Stimulated activated CD8-positive, alpha-beta memory T cell treated with anti-CD3 and anti-CD28 coated beads, Interleukin-12 subunit alpha, Interleukin-12 subunit beta, amount 100 ng/mL, for 24 hours (primary cell): ENCODE results near the gene DGKD.

Source experiments
- DNase-seq: peaks from one replicate; pipeline ENCODE4 v3.0.0-alpha.2; 2020; ENCODE audit errors: extremely low read depth

Gene DGKD

DNA sequence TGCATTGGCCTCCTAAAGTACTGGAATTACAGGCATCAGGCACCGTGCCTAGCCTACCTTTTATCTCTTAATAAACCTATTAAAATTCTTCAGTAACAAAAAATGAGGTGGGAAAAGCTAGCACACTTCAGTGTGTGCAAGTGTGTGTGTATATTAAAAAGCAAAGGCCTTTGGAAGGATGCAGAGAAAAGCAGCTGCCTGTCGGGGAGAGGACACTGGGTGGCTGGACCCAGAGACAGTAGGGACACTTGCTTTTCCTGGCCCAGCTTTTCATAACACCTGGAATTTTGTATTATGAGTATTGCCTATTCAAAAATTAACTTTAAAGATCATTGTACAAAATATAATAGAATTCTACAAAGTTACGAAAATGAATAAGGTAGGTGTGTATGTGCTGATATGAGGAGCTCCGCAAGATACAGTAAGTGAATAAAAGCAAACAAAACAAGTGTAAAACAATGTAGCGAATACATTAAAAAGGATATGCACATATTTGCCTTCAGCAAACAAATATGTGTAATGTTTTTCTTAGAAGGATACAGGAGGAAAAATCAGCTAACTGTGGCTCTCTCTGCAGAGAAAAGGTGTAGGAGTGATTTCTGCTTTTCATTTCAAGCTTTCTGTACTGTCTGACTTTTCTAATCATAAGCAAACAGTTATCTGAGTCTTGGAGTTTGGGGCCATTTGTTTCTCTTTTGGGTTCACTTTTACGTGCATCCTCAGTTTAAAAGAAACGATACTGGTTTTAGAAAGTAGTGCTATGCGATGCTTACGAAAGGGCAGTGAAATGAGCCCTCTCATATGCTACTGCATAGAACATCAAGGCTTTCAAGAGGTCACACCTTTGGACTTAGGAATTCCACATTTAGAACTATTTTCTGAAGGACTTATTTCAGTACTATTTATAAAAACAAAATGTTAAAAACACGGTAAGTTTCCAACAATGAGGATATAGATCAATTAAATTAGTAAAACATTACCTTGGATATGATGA is 141.5 kb downstream of the DGKD start:
- DNase-seq: no peak

DNA sequence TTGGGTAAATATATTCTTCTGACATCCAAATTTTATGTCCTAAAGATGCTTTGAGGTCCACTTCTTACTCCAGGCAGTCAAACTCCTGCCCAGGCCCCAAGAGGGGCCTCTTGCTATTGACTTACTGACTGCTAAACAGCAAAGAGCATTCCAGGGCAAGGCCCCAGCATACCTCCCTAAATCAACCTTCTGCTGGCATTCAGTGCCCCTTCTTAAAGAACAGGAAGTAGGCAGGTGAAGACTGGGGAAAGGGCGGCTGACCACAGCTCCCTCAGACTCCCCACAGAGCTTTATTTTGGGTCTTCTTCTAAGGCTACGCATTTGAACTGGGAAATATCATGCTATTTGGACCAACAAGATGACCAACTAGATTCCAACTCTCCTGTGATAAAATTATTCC is 143.4 kb downstream of the DGKD start:
- no peak for DNase-seq

DNA sequence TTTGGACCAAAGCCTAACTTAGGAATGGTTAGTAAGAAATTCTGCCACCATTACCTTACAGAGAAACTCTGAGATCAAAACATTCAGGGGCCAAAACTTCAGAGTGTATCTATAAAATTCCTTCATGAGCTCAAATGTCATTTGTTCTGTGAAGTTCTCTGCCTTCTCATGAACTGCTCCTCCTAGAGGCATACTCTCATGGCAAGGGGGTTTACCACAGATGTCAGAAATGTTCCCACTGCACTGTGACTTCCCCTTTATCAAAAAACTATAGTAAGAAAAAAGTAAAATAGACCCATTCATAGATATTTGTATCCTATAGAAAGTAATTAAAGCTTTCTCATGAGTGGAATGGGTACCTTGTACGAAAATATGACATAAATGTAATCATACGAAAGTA is 143.8 kb downstream of the DGKD start:
- no peak for DNase-seq

DNA sequence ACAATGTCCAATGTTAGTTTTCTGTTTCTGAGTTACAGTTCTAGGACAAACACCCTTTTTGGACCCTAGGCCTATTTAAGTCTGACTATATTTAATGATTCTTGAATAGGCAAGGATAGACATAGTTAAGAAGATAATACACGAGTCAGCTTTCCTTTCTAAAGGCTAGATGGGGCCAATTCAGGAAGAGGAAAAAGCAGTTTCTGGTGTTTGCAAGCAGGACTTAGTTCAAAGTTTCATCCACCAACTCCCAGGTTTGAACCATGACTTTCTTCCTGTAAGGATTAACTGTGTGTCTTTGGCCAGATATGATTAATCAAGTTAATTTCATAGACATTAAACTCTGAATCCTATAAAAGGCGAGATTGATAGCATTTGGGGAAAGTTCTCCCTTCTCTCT is 145.6 kb downstream of the DGKD start:
- DNase-seq: no peak

DNA sequence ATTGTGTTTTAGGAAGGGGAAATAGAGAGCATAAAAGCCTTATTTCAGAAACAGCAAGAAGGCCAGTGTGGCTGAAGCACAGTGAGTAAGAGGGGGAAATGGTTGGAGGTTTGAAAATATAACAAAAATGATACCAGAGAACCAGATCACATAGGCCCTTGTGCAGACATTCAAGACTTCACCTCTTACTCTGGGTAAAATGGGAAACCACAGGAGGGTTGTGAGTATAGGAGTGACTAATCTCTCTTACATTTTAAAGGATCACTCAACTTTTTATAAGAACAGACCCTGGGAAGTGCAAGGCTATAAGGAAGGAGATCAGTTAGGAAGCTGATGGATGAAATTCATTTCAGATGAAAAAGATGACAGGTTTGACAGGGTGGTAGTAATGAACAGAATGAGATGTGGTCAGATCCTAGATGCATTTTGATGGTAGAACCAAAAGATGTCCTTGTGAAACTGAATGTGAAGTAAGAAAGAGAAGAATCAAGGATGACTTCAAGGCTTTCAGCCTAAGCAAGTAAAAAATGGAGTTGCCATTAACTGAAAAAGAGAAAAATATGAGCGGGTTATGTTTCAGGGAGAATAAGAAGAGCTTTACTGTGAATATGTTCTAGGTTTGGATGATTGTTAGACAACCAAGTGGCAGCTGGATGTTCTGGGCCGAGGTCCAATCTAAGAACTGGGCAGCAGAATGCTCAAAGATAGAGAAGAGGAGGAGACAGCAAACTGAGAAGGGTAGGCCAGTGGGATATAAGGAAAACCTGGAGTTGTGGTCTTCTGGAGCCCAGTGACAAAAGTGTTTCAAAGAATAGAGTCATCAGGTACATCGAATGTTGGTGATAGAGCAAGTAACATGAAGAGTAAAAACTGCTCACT is 147.1 kb downstream of the DGKD start:
- no peak for DNase-seq

DNA sequence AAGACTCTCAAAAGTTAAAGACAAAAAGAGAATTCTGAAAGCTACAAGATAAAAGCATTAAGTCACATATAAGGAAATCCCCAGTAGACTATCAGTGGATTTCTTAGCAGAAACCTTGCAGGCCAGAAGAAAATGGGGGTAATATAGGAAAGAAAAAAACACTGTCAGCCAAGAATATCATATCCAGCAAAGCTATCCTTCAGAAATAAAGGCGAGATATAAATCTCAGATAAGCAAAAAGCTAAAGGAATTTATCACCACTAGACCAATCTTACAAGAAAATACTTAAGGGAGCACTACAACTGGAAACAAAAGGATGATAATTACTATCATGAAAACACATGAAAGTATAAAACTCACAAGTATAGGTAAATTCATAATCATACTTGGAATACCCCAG is 149.2 kb downstream of the DGKD start:
- DNase-seq: no peak

DNA sequence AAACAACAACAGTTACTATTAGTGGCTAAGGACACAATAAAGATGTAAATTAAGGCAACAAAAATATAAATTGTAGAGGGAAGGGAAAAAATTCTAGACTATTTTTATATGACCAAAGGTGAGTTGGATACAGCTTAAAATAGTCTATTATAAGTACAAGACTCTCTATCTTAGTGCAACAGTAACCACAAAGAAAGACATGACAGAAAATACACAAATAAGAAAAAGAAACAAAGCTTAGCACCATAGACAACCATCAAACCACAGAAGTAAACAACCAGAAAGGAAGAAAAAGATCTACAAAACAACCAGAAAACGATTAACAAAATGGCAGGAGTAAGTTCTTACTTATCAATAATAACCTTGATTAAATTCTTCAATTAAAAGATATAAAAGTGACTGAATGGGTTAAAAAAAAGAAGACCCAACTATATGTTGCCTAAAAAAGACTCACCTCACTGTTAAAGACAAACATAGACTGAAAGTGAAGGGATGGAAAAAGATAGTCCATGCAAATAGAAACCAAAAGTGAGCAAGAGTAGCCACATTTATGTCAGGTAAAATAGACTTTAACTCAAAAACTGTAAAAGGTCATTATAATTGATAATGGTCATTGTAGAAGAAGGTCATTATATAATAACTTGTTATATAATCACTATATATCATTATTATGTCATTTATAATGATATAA is 149.8 kb downstream of the DGKD start:
- no peak for DNase-seq

DNA sequence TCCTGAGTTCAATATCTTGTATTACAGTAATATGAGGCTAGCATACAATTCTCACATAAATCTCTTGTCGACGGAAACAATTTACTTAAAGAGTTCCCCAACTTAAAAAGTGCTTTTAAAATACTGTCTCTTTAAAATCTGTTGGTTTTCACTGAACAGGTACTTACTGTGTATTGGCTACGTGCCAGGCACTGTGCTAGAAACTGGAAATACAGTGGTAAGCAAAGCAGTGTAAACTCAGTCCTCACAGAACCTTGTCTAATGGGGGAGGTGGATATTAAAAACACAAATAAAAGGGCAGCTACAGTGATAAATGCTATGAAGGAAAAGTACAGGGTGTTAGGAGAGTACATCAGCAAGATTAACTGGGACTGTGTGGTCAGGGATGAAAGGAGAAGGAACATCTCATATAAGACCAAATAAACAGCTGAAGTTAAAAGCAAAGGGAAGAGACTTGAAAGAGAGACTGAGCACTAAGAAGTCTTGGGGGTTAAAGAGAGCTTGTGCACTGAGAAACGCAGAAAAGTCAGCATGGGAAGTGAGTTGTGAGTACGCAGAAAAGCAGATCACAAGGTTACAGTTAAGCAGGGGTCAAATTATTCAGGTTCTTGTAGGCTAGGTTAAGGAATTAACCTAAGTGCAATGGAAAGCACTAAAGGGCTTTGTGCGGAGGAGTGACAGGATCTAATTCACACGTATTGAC is 159.8 kb downstream of the DGKD start:
- DNase-seq: no peak

DNA sequence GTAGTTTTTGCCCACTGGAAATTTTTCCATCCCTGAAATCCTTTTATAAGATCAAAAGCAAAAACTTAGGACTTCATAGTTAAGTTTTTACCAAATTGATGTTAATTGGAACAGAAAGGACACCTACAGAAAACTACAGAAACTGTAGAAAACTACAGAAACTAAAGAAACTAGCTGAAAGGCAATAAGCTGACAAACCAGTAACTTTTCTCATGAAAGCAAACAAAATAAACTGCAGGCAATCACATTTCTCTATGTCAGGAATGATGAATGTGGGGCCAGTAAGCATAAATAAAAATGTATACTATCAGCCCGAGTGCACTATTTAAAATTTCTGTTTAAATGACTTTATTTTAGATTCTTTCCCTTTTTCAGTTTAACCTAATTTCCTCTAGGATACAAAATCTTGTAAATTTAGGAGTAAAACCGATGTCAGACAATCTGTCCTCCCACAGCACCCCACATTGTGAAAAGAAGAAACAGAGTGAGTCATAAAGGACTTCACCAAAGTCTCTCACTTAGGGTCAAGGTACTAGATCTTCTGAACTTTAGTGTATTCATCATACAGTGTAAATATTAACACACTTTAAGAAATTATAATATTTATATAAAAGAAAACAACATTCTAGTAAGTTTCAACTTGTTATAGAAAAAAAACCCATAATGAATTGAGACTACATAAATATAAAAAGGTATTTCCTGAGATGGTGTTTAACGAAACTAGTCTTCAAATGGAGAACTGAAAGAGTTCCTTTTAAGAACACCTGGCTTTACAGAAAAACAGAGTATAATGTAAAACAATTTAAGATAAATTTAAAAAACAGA is 165.7 kb downstream of the DGKD start:
- no peak for DNase-seq
